SK-N-SH (cell line): ENCODE data around the gene STYK1. TPM values are rescaled to one million over a fixed set of nuclear protein-coding genes. Genes with fewer than 3 reads are reported as not detected.
"Not testable (repeated sequence)": the region's sequence is repeated elsewhere in the genome, so short reads cannot be mapped to it uniquely, and the experiment has no call there.

Experiments used
- CTCF ChIA-PET: fragments of 300-600, 350-600 bp; formaldehyde crosslinking; extraction: SDS; loops from one replicate; lab custom pipeline; 2021; lab: Yijun Ruan, JAX
- POLR2A ChIA-PET: fragments of 350-600 bp; sonication (Branson Sonifier 250); formaldehyde crosslinking; extraction: SDS; loops from one replicate; lab custom pipeline; 2020; ENCODE audit warnings: antibody characterized with exemption, inconsistent platforms; lab: Yijun Ruan, JAX
- DNase-seq: peaks from one replicate; pipeline ENCODE4 v3.0.0; 2012
- H2AFZ ChIP-seq: fragments of 200-600 bp; sonication (generic); 2 replicates; pipeline ENCODE4 v1.8.1; 2016; ENCODE audit warnings: antibody characterized with exemption, mild to moderate bottlenecking, low read depth
- H3F3A ChIP-seq: fragments of 200-600 bp; sonication (generic); replicated peaks from 2 replicates; pipeline ENCODE3; 2016; ENCODE audit warnings: antibody characterized with exemption, mild to moderate bottlenecking; ENCODE audit not compliant: insufficient read depth
- H3K27ac ChIP-seq, 2 experiments: fragments of 200-500 bp in 1 of 2; fragments of 200-600 bp in 1 of 2; sonication (Bioruptor generic) in 1 of 2; sonication (generic), shearing (Covaris generic) in 1 of 2; 2 replicates each; pipeline versions ENCODE4 v1.5.1 to v1.6.1; 2014 to 2016; ENCODE audit warnings: low read depth in 2 of 2, inconsistent platforms in 1 of 2, low read length in 1 of 2, mild to moderate bottlenecking in 1 of 2, mixed read lengths in 1 of 2
- H3K27me3 ChIP-seq: fragments of 200-600 bp; sonication (generic), shearing (Covaris generic); 2 replicates; pipeline ENCODE4 v1.6.1; 2016; ENCODE audit warnings: mixed run types; ENCODE audit not compliant: insufficient read depth
- H3K36me3 ChIP-seq, 2 experiments: fragments of 200-500 bp in 1 of 2; fragments of 200-600 bp in 1 of 2; sonication (Bioruptor generic) in 1 of 2; sonication (generic) in 1 of 2; replicated peaks in 1 of 2; 2 replicates each; pipeline versions ENCODE3 to v1.5.1; 2014 to 2016; ENCODE audit warnings: low read length in 1 of 2, mild to moderate bottlenecking in 1 of 2; ENCODE audit not compliant: insufficient read depth in 2 of 2, control insufficient read depth in 1 of 2
- H3K4me1 ChIP-seq, 2 experiments: fragments of 200-500 bp in 1 of 2; fragments of 200-600 bp in 1 of 2; sonication (Bioruptor generic) in 1 of 2; sonication (generic), shearing (Covaris generic) in 1 of 2; 2 replicates each; pipeline versions ENCODE4 v1.5.1 to v1.6.1; 2014 to 2016; ENCODE audit warnings: low read depth in 1 of 2, low read length in 1 of 2, mixed run types in 1 of 2; ENCODE audit not compliant: insufficient read depth in 2 of 2, control insufficient read depth in 1 of 2
- H3K4me2 ChIP-seq: fragments of 200-600 bp; sonication (generic), shearing (Covaris generic); 2 replicates; pipeline ENCODE4 v1.6.1; 2017; ENCODE audit warnings: mixed run types
- H3K4me3 ChIP-seq, 2 experiments: fragments of 200-500 bp in 1 of 2; fragments of 200-600 bp in 1 of 2; sonication (Bioruptor generic) in 1 of 2; sonication (generic), shearing (Covaris generic) in 1 of 2; 2 replicates each; pipeline versions ENCODE4 v1.5.1 to v1.8.1; 2014 to 2016; ENCODE audit warnings: low read depth in 2 of 2, inconsistent platforms in 1 of 2, low read length in 1 of 2, mild to moderate bottlenecking in 1 of 2, mixed read lengths in 1 of 2, moderate library complexity in 1 of 2
- H3K79me2 ChIP-seq: fragments of 200-600 bp; sonication (generic); 2 replicates; pipeline ENCODE4 v1.8.1; 2017; ENCODE audit warnings: mild to moderate bottlenecking; ENCODE audit not compliant: insufficient read depth
- H3K9ac ChIP-seq: fragments of 200-600 bp; sonication (generic); 2 replicates; pipeline ENCODE4 v1.6.1; 2017; ENCODE audit warnings: mixed run types
- H3K9me2 ChIP-seq: fragments of 200-600 bp; sonication (generic); 2 replicates; pipeline ENCODE4 v1.6.1; 2017; ENCODE audit warnings: mixed run types
- H3K9me3 ChIP-seq: fragments of 200-600 bp; sonication (generic); 2 replicates; pipeline ENCODE4 v1.6.1; 2017; ENCODE audit warnings: mixed run types, mild to moderate bottlenecking, moderate library complexity
- H4K20me1 ChIP-seq: fragments of 200-600 bp; sonication (generic); 2 replicates; pipeline ENCODE4 v1.6.1; 2017; ENCODE audit warnings: mild to moderate bottlenecking, mixed run types; ENCODE audit not compliant: insufficient read depth
- EZH2phosphoT487 ChIP-seq: fragments of 200-600 bp; sonication (generic); IDR thresholded peaks from 2 replicates; pipeline ENCODE4 v1.6.1; 2017; ENCODE audit warnings: low read depth, mixed run types, mild to moderate bottlenecking, antibody characterized with exemption, moderate library complexity, borderline replicate concordance
- FOXM1 ChIP-seq: IDR thresholded peaks from 2 replicates; pipeline ENCODE4 v1.4.0; 2012; ENCODE audit warnings: low read depth, mild to moderate bottlenecking
- GABPA ChIP-seq: IDR thresholded peaks from 2 replicates; pipeline ENCODE4 v1.4.0; 2012; ENCODE audit warnings: low read depth, mild to moderate bottlenecking
- JUND ChIP-seq: IDR thresholded peaks from 2 replicates; pipeline ENCODE4 v1.4.0; 2012
- MEF2A ChIP-seq: IDR thresholded peaks from 2 replicates; pipeline ENCODE4 v1.4.0; 2012; ENCODE audit warnings: low read depth, borderline replicate concordance
- MXI1 ChIP-seq: IDR thresholded peaks from 2 replicates; pipeline ENCODE4 v1.6.1; 2012; ENCODE audit warnings: mild to moderate bottlenecking, low read depth, low read length, improper control_type of control experiment
- POLR2AphosphoS5 ChIP-seq: IDR thresholded peaks from 2 replicates; pipeline ENCODE4 v1.6.1; 2012; ENCODE audit warnings: low read depth, low read length
- RFX5 ChIP-seq: IDR thresholded peaks from 2 replicates; pipeline ENCODE4 v1.6.1; 2012; ENCODE audit warnings: mild to moderate bottlenecking, improper control_type of control experiment, low read length
- RXRA ChIP-seq: IDR thresholded peaks from 2 replicates; pipeline ENCODE4 v1.4.0; 2012; ENCODE audit warnings: low read depth, mild to moderate bottlenecking, borderline replicate concordance
- SIN3A ChIP-seq: IDR thresholded peaks from 2 replicates; pipeline ENCODE4 v1.6.1; 2012; ENCODE audit warnings: low read depth, mild to moderate bottlenecking, low read length, moderate library complexity, borderline replicate concordance
- SMC3 ChIP-seq: IDR thresholded peaks from 2 replicates; pipeline ENCODE4 v1.6.1; 2012; ENCODE audit warnings: low read depth, low read length, improper control_type of control experiment
- TAF1 ChIP-seq: IDR thresholded peaks from 2 replicates; pipeline ENCODE4 v1.6.1; 2012; ENCODE audit warnings: low read depth, mild to moderate bottlenecking, low read length, moderate library complexity, borderline replicate concordance
- TCF12 ChIP-seq: IDR thresholded peaks from 2 replicates; pipeline ENCODE4 v1.4.0; 2012
- YY1 ChIP-seq: IDR thresholded peaks from 2 replicates; pipeline ENCODE4 v1.4.0; 2012; ENCODE audit warnings: low read depth, mild to moderate bottlenecking
- WGBS: methylation state at CpG from one replicate; pipeline ENCODE4 v1.1.6; 2017; ENCODE audit warnings: low lambda C conversion rate; 5-methylcytosine and 5-hydroxymethylcytosine counted together
- polyA plus RNA-seq, 3 experiments: library from polyadenylated mRNA; depleted of rRNA; stranded (reverse); fragments of >200 nt; gene quantifications; 2 replicates each; pipeline ENCODE4 v1.2.3, GENCODE V29; 2012
- TF ChIP-seq, protein P1 (sequence below): IDR thresholded peaks from 2 replicates; pipeline ENCODE4 v1.4.0; 2012; ENCODE audit warnings: low read depth, borderline replicate concordance
- TF ChIP-seq, protein P2 (sequence below): IDR thresholded peaks from 2 replicates; pipeline ENCODE4 v1.4.0; 2012; ENCODE audit warnings: low read depth, borderline replicate concordance
- TF ChIP-seq, protein P3 (sequence below): fragments of 150-350 bp; IDR thresholded peaks from 2 replicates; pipeline ENCODE4 v1.6.1; 2016; ENCODE audit warnings: mild to moderate bottlenecking, low read depth, low read length

Gene STYK1
- polyA plus RNA-seq, 1 of the 3 experiments (the other 2 are of a cell fraction), result not detected

DNA sequence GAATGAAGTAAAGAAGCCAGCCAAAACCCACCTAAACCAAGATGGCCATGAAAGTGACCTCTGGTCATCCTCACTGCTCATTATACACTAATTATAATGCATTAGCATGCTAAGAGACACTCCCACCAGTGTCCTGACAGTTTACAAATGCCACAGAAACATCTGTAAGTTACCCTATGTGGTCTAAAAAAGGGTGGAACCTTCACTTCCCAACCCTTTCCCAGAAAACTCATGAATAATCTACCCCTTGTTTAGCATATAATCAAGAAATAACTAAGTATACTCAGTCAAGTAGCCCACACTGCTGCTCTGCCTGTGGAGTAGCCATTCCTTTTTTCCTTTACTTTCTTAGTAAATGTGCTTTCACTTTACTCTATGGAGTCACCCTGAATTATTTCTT, 19.8 kb downstream of the STYK1 start:
- Histone ChIP-seq H3K4me1 (no peaks in the 10 kb centered on the region; a peak in 1 of 4 replicates), H3K9me2 (no peaks in the 10 kb centered on the region), H3K27ac (no peak overlapping the region), H3K9ac (no peak overlapping the region), H3K4me2 (no peak overlapping the region), H2AFZ (no peak overlapping the region), H3F3A (no peaks in the 10 kb centered on the region), H4K20me1 (no peaks in the 10 kb centered on the region), H3K4me3 (no peak overlapping the region), H3K27me3 (peaks cover 21% of the 10 kb centered on the region; the same call in 1 of the 2 replicates), H3K79me2 (no peaks in the 10 kb centered on the region), H3K9me3 (no peaks in the 10 kb centered on the region), H3K36me3 (no peaks in the 10 kb centered on the region)
- ChIA-PET POLR2A (no interaction called here), CTCF (no interaction called here)
- DNase-seq, result no peak
- TF ChIP-seq, protein P1, sequence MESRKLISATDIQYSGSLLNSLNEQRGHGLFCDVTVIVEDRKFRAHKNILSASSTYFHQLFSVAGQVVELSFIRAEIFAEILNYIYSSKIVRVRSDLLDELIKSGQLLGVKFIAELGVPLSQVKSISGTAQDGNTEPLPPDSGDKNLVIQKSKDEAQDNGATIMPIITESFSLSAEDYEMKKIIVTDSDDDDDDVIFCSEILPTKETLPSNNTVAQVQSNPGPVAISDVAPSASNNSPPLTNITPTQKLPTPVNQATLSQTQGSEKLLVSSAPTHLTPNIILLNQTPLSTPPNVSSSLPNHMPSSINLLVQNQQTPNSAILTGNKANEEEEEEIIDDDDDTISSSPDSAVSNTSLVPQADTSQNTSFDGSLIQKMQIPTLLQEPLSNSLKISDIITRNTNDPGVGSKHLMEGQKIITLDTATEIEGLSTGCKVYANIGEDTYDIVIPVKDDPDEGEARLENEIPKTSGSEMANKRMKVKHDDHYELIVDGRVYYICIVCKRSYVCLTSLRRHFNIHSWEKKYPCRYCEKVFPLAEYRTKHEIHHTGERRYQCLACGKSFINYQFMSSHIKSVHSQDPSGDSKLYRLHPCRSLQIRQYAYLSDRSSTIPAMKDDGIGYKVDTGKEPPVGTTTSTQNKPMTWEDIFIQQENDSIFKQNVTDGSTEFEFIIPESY, result no peak

DNA sequence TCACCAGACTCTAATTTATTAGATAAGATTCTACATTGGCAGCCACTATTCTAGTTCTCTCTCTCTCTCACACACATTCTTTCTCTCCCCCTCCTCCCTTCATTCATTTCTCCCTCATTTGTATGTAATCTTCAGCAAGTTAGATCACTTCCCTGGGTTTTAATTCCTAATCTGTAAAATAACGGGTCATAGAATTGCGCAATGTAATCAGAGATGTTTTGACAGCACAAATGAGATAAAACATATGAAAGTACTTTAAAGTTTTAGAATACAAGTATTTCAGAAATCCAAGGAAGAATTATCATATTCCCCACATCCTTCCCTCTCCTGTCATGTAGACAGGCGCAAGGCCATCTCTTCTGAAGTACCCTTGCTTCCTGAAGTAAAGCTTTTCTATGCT, 21.7 kb downstream of the STYK1 start:
- no peak for DNase-seq
- Histone ChIP-seq H4K20me1 (no peaks in the 10 kb centered on the region), H3K4me3 (no peak overlapping the region), H3K4me2 (no peak overlapping the region), H2AFZ (no peak overlapping the region), H3K36me3 (no peaks in the 10 kb centered on the region), H3K9ac (no peak overlapping the region), H3K9me3 (no peaks in the 10 kb centered on the region), H3F3A (no peaks in the 10 kb centered on the region), H3K79me2 (no peaks in the 10 kb centered on the region), H3K27me3 (peaks cover 21% of the 10 kb centered on the region; the same call in 1 of the 2 replicates), H3K9me2 (no peaks in the 10 kb centered on the region), H3K4me1 (no peaks in the 10 kb centered on the region; a peak in 1 of 4 replicates), H3K27ac (no peak overlapping the region)
- TF ChIP-seq SMC3, result no peak
- no peak for TF ChIP-seq GABPA
- no peak for TF ChIP-seq POLR2AphosphoS5
- TF ChIP-seq FOXM1, result no peak
- TF ChIP-seq RXRA, result no peak
- TF ChIP-seq SIN3A, result no peak
- TF ChIP-seq MXI1, result no peak
- TF ChIP-seq, protein P2, sequence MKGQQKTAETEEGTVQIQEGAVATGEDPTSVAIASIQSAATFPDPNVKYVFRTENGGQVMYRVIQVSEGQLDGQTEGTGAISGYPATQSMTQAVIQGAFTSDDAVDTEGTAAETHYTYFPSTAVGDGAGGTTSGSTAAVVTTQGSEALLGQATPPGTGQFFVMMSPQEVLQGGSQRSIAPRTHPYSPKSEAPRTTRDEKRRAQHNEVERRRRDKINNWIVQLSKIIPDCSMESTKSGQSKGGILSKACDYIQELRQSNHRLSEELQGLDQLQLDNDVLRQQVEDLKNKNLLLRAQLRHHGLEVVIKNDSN, result no peak
- no peak for TF ChIP-seq RFX5
- TF ChIP-seq, protein P3, sequence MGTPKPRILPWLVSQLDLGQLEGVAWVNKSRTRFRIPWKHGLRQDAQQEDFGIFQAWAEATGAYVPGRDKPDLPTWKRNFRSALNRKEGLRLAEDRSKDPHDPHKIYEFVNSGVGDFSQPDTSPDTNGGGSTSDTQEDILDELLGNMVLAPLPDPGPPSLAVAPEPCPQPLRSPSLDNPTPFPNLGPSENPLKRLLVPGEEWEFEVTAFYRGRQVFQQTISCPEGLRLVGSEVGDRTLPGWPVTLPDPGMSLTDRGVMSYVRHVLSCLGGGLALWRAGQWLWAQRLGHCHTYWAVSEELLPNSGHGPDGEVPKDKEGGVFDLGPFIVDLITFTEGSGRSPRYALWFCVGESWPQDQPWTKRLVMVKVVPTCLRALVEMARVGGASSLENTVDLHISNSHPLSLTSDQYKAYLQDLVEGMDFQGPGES, result no peak
- TF ChIP-seq, protein P1, result no peak
- no peak for TF ChIP-seq TCF12
- TF ChIP-seq MEF2A, result no peak
- no peak for TF ChIP-seq EZH2phosphoT487
- TF ChIP-seq YY1, result no peak
- TF ChIP-seq TAF1, result no peak
- no peak for TF ChIP-seq JUND
- 20% methylated on average over 3 of the region's 3 CpGs for WGBS
- POLR2A ChIA-PET, result no interaction called here
- CTCF ChIA-PET, result interaction anchor here (1.6 kb wide), 1 partner anchor 97 kb away, joined by 3 read pairs; no protein-coding TSS in a partner anchor

DNA sequence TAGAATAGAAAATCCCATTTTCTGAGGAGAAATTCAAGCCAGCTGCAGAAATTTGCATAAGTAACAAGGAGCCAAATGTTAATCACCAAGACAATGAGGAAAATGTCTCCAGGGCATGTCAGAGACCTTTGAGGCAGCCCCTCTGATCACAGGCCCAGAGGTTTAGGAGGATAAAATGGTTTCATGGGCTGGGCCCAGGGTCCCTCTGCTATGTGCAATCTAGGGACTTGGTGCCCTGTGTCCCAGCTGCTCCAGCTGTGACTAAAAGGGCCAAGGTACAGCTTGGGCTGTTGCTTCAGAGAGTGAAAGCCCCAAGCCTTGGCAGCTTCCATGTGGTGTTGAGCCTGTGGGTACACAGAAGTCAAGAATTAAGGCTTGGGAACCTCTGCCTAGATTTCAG, 27.3 kb downstream of the STYK1 start:
- H3K4me2 ChIP-seq, H3K9me2 ChIP-seq, H4K20me1 ChIP-seq, DNase-seq, H3K4me1 ChIP-seq, H3K9me3 ChIP-seq, H3K79me2 ChIP-seq, H3K4me3 ChIP-seq, H3F3A ChIP-seq, H3K36me3 ChIP-seq, CTCF ChIA-PET, H3K27ac ChIP-seq, H3K9ac ChIP-seq, POLR2A ChIA-PET, H2AFZ ChIP-seq: not testable (repeated sequence)
- 0 out of 2 replicates have a peak, but pooled peaks cover 13% of the 10 kb centered on the region for H3K27me3 ChIP-seq
